ENCODE data around the gene CEP68.

The CEP68 gene

GRCh38 chr2:65108780-65109179 is 52.6 kb downstream of the CEP68 start:
- DNase-seq (ENCODE audit: low spot score), result no peak
- in situ Hi-C loops (cut with MboI; ENCODE audit: low pct_unique_long_range_greater_than_20kb, low sequenced_read_pairs, unreplicated experiment), result no loop called here
- no peak for TF ChIP-seq CTCF (IDR thresholded peaks at IDR 0.05; ENCODE audit: extremely low read depth, insufficient read depth, missing control alignments)

- DNase-seq (ENCODE audit: low spot score), result no peak
- in situ Hi-C loops (cut with MboI; ENCODE audit: low pct_unique_long_range_greater_than_20kb, low sequenced_read_pairs, unreplicated experiment), result no loop called here
- TF ChIP-seq CTCF (IDR thresholded peaks at IDR 0.05; ENCODE audit: extremely low read depth, insufficient read depth, missing control alignments), result no peak
These were observed 56.4 kb downstream of the CEP68 start for GRCh38 chr2:65112633-65113032.

GRCh38 chr2:65113229-65113628 is 57.0 kb downstream of the CEP68 start:
- in situ Hi-C loops (cut with MboI; ENCODE audit: low pct_unique_long_range_greater_than_20kb, low sequenced_read_pairs, unreplicated experiment), result no loop called here
- DNase-seq (ENCODE audit: low spot score), result no peak
- TF ChIP-seq CTCF (IDR thresholded peaks at IDR 0.05; ENCODE audit: extremely low read depth, insufficient read depth, missing control alignments), result no peak

- DNase-seq (ENCODE audit: low spot score), result no peak
- in situ Hi-C loops (cut with MboI; ENCODE audit: low pct_unique_long_range_greater_than_20kb, low sequenced_read_pairs, unreplicated experiment), result no loop called here
- no peak for TF ChIP-seq CTCF (IDR thresholded peaks at IDR 0.05; ENCODE audit: extremely low read depth, insufficient read depth, missing control alignments)
These were observed 57.6 kb downstream of the CEP68 start for GRCh38 chr2:65113816-65114215.

- in situ Hi-C loops (cut with MboI; ENCODE audit: low pct_unique_long_range_greater_than_20kb, low sequenced_read_pairs, unreplicated experiment), result no loop called here
These were observed 58.7 kb downstream of the CEP68 start for GRCh38 chr2:65114921-65115320.

GRCh38 chr2:65116645-65117044 is 60.4 kb downstream of the CEP68 start:
- no peak for TF ChIP-seq CTCF (IDR thresholded peaks at IDR 0.05; ENCODE audit: extremely low read depth, insufficient read depth, missing control alignments)
- in situ Hi-C loops (cut with MboI; ENCODE audit: low pct_unique_long_range_greater_than_20kb, low sequenced_read_pairs, unreplicated experiment), result no loop called here
- no peak for DNase-seq (ENCODE audit: low spot score)

More at GRCh38 chr2:65114921-65115320, 58.7 kb downstream of the CEP68 start:
- TF ChIP-seq CTCF (IDR thresholded peaks at IDR 0.05; ENCODE audit: extremely low read depth, insufficient read depth, missing control alignments), result no peak
- no peak for DNase-seq (ENCODE audit: low spot score)
